HG03025 (cell line): ENCODE data around the gene WIPF3.
"Not testable (repeated sequence)": the region's sequence is repeated elsewhere in the genome, so short reads cannot be mapped to it uniquely, and the experiment has no call there.

Experiments
- ATAC-seq: cut with Tn5 transposase; IDR thresholded peaks from one replicate; pipeline ENCODE4 v1.9.1; 2021; ENCODE audit warnings: mild to moderate bottlenecking, moderate library complexity; ENCODE audit not compliant: unreplicated experiment, low FRiP score

The WIPF3 gene

DNA sequence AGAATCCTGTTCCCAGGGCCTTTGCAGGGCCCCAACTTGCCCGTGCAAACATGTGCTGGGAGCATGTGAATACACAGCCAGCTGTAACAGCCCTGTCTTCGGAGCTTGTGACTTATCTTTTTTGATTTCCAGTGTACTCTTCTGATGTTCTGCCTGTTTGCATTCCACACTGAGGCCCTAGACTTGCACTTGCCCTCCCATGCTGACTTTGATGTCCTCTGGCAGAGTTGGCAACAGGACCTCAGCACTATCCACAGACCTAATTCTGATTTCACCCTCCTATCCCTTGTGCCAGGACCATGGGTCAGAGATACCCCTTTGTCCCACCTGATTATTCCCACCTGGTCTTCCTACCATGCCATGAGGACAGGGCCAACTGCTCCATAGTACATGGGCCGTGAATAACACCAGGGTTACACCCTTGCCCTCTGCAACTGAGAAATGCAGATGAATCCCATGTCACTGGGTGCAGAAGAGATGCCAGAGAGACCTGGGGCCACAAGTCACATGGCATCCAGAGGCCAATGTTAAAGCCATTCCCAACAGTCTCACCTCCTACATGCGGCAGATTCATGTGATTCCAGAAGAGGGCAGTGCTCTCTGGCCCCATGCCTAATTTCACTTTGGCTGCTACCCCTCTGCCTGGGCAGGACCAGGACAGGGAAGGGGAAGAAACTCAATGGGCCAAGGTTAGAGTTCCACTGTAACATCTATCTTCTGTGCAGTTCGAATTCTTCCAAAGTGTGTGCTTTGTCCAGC is 140.3 kb downstream of the WIPF3 start:
- ATAC-seq: no peak

- no peak for ATAC-seq
Observed at GRCh38 chr7:29948587-29948986, 142.3 kb downstream of the WIPF3 start.

DNA sequence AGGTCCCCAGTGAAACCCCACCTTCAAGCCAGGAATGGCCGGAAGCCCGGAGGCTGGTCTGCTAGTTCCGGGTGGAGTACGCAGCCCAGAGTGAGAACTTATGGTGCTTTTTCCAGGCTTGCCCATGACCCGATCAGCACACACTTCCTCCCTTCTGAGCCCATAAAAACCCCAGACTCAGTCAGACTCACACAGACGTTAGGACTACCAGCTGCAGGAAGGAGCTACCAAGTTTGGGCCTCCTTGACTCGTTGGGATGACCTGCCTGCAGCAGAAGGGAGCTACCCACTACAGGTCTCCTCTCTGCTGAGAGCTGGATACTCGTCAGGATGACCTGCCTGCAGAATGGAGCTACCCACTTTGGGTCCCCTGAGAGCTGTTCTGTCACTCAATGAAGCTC is 144.2 kb downstream of the WIPF3 start:
- no peak for ATAC-seq

DNA sequence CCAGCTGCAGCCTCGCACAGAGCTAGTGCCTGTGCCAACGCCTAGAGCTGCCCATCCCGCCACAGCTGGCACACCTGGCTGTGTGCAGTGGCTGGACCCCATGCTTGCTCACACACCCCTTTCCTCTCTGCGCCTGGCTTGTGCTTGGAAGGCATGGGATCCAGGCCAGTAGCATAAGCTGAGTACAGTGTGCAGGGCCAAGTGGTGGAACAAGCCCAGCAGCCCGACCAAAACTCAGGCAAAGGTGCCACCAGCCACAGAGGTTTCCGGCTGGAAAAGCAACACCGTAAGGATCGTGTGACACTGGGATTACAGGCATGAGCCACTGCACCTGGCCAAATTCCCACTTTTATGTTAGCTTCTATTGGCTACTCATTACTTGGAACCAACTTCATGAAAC is 144.9 kb downstream of the WIPF3 start:
- ATAC-seq: no peak

GRCh38 chr7:29953726-29954347 is 147.5 kb downstream of the WIPF3 start:
- ATAC-seq: no peak

GRCh38 chr7:29955075-29955792 is 148.9 kb downstream of the WIPF3 start:
- no peak for ATAC-seq

DNA sequence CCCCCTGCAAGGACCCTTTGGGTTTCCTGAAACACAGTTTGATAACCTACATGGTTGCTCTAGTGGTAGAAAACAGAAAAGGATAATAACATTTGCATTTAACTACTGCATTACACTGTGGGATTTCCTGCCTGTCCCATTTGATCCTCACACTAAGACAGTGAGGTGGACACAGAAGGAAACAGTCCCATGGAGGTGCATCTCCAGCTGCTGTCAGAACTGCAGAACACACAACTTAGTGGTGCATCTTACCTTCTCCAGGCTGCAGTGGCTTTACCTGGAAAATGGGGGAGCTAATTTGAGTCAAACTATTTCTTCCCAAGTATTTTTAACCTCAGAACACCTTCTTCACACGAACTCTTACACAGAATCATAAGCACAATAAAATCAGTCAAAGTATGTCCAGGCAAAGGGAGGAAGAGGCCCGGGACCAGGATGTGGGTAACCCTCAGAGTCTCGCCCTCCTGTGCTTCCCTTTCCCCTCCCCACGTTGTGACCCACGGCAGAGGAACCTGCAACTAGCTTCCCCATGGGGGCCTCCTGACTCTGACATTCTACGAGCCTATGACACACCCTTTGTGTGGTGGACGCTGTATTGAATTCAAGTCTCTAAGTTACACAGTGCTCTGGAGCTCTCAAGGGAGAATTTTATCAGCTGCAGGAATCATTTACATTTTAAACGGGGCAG is 149.6 kb downstream of the WIPF3 start:
- ATAC-seq: no peak

DNA sequence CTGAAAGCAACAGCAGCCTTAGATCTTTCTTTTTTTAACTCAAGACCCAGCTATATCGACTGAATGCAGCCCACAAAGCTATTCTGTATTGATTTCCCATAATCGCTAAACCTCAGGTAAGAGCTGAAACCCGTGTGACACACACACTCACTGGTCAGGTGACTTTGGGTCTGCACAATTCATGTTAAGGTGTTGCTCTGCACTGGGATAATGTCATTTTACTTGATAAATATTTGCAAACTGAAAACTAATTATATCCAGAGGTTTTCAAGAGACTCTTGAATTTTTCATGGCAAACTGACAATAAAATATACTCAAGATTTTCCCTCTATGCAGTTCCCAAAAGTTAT is 150.2 kb downstream of the WIPF3 start:
- no peak for ATAC-seq

DNA sequence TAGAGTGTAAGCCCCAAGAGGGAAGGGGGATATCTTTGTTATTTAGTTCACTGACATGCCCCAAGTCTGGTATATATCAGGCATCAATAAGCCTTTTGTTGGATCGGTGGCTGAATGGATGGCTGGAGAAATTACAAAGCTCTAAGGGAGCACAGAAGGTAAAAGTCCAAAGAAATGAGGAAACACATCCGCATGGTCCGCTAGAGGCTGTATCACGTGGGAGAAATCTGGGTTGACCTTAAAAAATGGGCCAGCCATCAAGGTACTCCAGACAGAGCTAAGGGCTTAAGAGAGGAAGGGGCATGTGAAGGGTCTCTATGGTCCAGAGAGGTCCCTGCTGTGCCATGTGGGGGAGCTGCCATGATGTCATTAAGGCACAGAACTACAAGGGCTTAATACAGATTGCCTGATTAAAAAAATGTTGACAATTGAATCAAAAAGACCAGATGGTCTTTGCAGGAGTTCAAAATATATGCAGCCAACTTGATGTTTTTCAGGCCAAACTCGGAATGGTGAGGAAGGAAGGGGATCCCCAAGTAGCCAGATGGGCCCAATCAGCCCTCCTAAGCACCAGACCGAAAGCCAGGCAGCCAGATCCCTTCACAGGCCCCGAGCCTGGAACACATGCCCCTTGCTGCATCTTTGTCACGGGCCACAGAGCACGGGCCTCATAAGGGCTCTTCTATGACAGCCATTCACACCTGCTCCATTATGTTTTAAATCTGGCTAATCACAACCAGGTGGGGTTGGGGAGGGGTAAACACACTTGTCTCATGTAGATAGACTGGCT is 151.4 kb downstream of the WIPF3 start:
- no peak for ATAC-seq

GRCh38 chr7:29958667-29959358 is 152.5 kb downstream of the WIPF3 start:
- no peak for ATAC-seq

GRCh38 chr7:29961611-29962010 is 155.3 kb downstream of the WIPF3 start:
- not testable (repeated sequence) for ATAC-seq

GRCh38 chr7:29962035-29962434 is 155.7 kb downstream of the WIPF3 start:
- no peak for ATAC-seq

DNA sequence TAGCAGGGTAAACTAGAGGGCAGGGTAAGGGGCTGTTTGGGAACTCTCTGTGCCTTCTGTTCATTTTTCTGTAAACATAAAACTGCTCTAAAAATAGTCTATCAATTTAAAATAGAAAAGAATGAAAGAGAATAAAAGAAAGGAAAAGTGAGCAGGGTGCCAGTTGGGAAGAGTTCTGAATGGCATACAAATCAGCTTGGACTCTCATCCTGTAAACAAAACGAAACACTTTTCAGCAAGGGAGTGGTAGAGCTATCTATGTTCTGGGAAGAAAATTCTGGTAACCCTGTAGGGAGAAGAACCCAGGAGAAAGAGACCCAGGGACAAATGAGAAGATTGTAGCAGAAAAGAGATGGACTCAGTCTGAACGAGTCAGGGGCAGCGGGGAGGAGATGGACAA is 158.7 kb downstream of the WIPF3 start:
- ATAC-seq: no peak
